Stimulated activated naive CD4-positive, alpha-beta T cell (primary cell): ENCODE measurements around the gene AMPH.

Experiments
- DNase-seq, 6 experiments: peaks; one replicate each; lab custom pipeline; 2025; lab: John Stamatoyannopoulos, UW

Gene AMPH

GRCh38 chr7:38462819-38463218 is 168.4 kb downstream of the AMPH start:
- DNase-seq, result no peak

- DNase-seq, result no peak
Measured at GRCh38 chr7:38461887-38462286, 169.3 kb downstream of the AMPH start.

GRCh38 chr7:38453826-38454225 is 177.3 kb downstream of the AMPH start:
- no peak for DNase-seq

GRCh38 chr7:38453168-38453567 is 178.0 kb downstream of the AMPH start:
- no peak for DNase-seq

- DNase-seq, result no peak
Measured at GRCh38 chr7:38452681-38453108, 178.5 kb downstream of the AMPH start.

GRCh38 chr7:38451840-38452239 is 179.3 kb downstream of the AMPH start:
- no peak for DNase-seq

GRCh38 chr7:38448584-38449234 is 182.5 kb downstream of the AMPH start:
- no peak for DNase-seq

GRCh38 chr7:38448054-38448453 is 183.1 kb downstream of the AMPH start:
- no peak for DNase-seq

GRCh38 chr7:38438970-38439369 is 192.2 kb downstream of the AMPH start:
- DNase-seq, result no peak

GRCh38 chr7:38432671-38433070 is 198.5 kb downstream of the AMPH start:
- no peak for DNase-seq

GRCh38 chr7:38432080-38432479 is 199.1 kb downstream of the AMPH start:
- DNase-seq, result no peak

GRCh38 chr7:38429057-38429456 is 202.1 kb downstream of the AMPH start:
- no peak for DNase-seq

GRCh38 chr7:38428041-38428440 is 203.1 kb downstream of the AMPH start:
- no peak for DNase-seq

GRCh38 chr7:38427279-38427955 is 203.8 kb downstream of the AMPH start:
- no peak for DNase-seq

- DNase-seq, result peak in 2 of 6 experiments; percentile 8
Measured at GRCh38 chr7:38425509-38425908, 205.7 kb downstream of the AMPH start.

GRCh38 chr7:38424750-38425463 is 206.3 kb downstream of the AMPH start:
- DNase-seq, result no peak

- DNase-seq, result peak in 3 of 6 experiments; percentile 20 to 37 (median 31)
Measured at GRCh38 chr7:38413784-38414183, 217.4 kb downstream of the AMPH start.

GRCh38 chr7:38411404-38411803 is 219.8 kb downstream of the AMPH start:
- no peak for DNase-seq

GRCh38 chr7:38410056-38410455 is 221.1 kb downstream of the AMPH start:
- DNase-seq, result no peak

GRCh38 chr7:38409531-38409930 is 221.6 kb downstream of the AMPH start:
- no peak for DNase-seq

- DNase-seq, result peak; percentile 15 to 58 (median 30)
Measured at GRCh38 chr7:38398725-38399321, 232.3 kb downstream of the AMPH start.

GRCh38 chr7:38396852-38397251 is 234.3 kb downstream of the AMPH start:
- no peak for DNase-seq
